Upper lobe of left lung (tissue), 6 donors: ENCODE measurements around the gene GPN2. TPM values are rescaled to one million over a fixed set of nuclear protein-coding genes. Genes with fewer than 3 reads are reported as not detected.

Experiments used
- ATAC-seq, 2 donors: fragments of 200-7000 bp; cut with Tn5 transposase; one replicate each; pipeline ENCODE4 v1.9.1; 2022; ENCODE audit warnings: mild to moderate bottlenecking in 2 of 2, moderate library complexity in 2 of 2; ENCODE audit not compliant: low FRiP score in 2 of 2
- DNase-seq, 2 donors: peaks; one replicate each; pipeline ENCODE4 v3.0.0-alpha.2; 2019 to 2020
- H3K27ac ChIP-seq, 4 donors: fragments of 200-600 bp; sonication (generic); one replicate each; pipeline ENCODE4 v1.5.1; 2016 to 2019
- H3K27me3 ChIP-seq, 4 donors: fragments of 200-600 bp; sonication (generic); one replicate each; pipeline ENCODE4 v1.5.1; 2017 to 2019
- H3K36me3 ChIP-seq, 4 donors: fragments of 200-600 bp; sonication (generic); one replicate each; pipeline ENCODE4 v1.5.1; 2016 to 2019
- H3K4me1 ChIP-seq, 4 donors: fragments of 200-600 bp; sonication (generic); one replicate each; pipeline ENCODE4 v1.5.1; 2018 to 2019
- H3K4me3 ChIP-seq, 4 donors: fragments of 200-600 bp; sonication (generic); one replicate each; pipeline ENCODE4 v1.5.1; 2017 to 2019; ENCODE audit warnings: mild to moderate bottlenecking in 2 of 4, moderate library complexity in 1 of 4
- H3K9me3 ChIP-seq, 4 donors: fragments of 200-600 bp; sonication (generic); one replicate each; pipeline ENCODE4 v1.5.1; 2018 to 2019
- EP300 ChIP-seq, 4 donors: sonication (generic); formaldehyde crosslinking; IDR thresholded peaks; one replicate each; pipeline ENCODE4 v1.5.1; 2017; ENCODE audit warnings: antibody characterized with exemption in 4 of 4, control low read depth in 2 of 4
- POLR2A ChIP-seq, 4 donors: fragments of 450-650 bp; IDR thresholded peaks; one replicate each; pipeline ENCODE4 v1.5.1; 2016 to 2017; ENCODE audit warnings: antibody characterized with exemption in 4 of 4, mild to moderate bottlenecking in 2 of 4
- POLR2AphosphoS5 ChIP-seq, 2 donors: sonication (generic); formaldehyde crosslinking; IDR thresholded peaks; one replicate each; pipeline ENCODE4 v1.5.1; 2017; ENCODE audit warnings: antibody characterized with exemption in 2 of 2
- WGBS, 2 donors: methylation state at CpG; one replicate each; pipeline ENCODE4 v1.1.5; 2017 to 2018; 5-methylcytosine and 5-hydroxymethylcytosine counted together
- total RNA-seq, 6 donors: library from RNA; depleted of rRNA in 4 of 6; stranded (reverse); fragments of >200 nt in 4 of 6; gene quantifications; one replicate each; pipeline versions ENCODE4 v1.1.0 to v1.2.1, GENCODE V29; 2016 to 2021
- TF ChIP-seq, protein P1 (sequence below), 6 experiments: fragments of 450-650 bp in 4 of 6; fragments of 200-600 bp in 2 of 6; sonication (generic) in 2 of 6; IDR thresholded peaks; one replicate each; pipeline ENCODE4 v1.5.1; 2016 to 2019; ENCODE audit warnings: antibody characterized with exemption in 6 of 6
- donor health status: DM: no; HTN: no; CAD: no; lungs with moderate emphysema.
- donor health status: DM: no; HTN: yes; CAD: no; lungs with severe emphysema.

GPN2 gene
- total RNA-seq: 10 to 100 TPM; 10.1 to 29.6 (median 18.5) TPM

DNA sequence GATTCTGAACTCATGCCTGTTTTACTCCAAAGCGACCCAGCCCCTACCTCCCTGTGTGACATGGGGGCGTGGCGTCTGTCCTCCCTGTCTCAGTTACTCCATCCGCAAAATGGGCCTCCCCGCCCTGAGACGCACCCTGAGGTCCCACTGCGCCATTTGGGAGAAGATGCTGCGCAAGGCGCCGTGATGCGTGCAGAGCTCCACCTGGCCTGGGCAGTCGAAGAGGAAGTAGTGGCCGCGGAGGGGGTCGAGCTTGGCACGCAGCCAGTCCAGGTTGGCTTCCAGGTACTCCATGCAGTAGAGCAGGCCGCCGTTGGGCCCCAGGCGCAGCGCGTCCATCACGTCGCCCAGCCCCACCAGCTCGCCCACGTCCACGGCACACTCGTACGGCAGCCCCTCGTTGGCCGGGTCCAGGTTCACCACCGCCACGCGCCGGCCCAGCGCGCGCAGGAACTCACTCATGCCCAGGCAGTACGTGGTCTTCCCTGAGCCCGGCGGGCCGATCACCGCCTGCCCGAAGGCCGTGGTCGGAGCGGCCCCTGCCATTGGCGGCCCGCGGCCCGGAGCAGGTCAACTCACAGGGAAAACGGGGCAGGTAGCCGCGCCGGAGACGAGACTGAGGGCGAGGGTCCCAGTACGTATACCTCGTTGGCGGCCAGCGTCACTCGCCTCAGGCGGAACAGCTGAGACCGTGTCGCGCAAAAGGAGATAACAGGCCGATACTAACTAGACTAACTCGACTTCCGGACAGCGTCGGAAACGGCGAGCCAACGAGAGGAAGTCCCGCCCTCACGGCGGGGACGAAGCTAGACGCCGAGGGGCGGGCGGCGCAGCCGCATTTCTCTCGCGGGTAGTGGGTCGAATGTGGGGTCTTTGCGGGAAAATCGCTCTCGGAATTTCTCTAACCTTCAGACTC is at the start of gene GPN2:
Gene GPN2 (minus strand): TSS at position 733 of the 916 bp plus-strand sequence. CDS start 187 bp downstream, at position 546.
- Histone ChIP-seq H3K9me3 (no peaks in the 10 kb centered on the region), H3K36me3 (peaks cover 32 to 70% (median 63%) of the 10 kb centered on the region in 4 donors), H3K27ac (peak within 1 kb of the TSS; percentile 88 to 97 (median 94)), H3K4me3 (peak within 1 kb of the TSS; percentile 73 to 100 (median 88)), H3K27me3 (no peaks in the 10 kb centered on the region), H3K4me1 (peaks cover 13 to 23% (median 15%) of the 10 kb centered on the region in 4 donors)
- TF ChIP-seq POLR2AphosphoS5 (IDR thresholded peaks at IDR 0.05) (peak; percentile 88 to 90), POLR2A (IDR thresholded peaks at IDR 0.05) (peak in 3 of 4 donors; percentile 69 to 85 (median 85)), EP300 (IDR thresholded peaks at IDR 0.05) (no peak)
- TF ChIP-seq, protein P1, sequence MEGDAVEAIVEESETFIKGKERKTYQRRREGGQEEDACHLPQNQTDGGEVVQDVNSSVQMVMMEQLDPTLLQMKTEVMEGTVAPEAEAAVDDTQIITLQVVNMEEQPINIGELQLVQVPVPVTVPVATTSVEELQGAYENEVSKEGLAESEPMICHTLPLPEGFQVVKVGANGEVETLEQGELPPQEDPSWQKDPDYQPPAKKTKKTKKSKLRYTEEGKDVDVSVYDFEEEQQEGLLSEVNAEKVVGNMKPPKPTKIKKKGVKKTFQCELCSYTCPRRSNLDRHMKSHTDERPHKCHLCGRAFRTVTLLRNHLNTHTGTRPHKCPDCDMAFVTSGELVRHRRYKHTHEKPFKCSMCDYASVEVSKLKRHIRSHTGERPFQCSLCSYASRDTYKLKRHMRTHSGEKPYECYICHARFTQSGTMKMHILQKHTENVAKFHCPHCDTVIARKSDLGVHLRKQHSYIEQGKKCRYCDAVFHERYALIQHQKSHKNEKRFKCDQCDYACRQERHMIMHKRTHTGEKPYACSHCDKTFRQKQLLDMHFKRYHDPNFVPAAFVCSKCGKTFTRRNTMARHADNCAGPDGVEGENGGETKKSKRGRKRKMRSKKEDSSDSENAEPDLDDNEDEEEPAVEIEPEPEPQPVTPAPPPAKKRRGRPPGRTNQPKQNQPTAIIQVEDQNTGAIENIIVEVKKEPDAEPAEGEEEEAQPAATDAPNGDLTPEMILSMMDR (IDR thresholded peaks at IDR 0.05): peak in 1 of 6 experiments; percentile 16
- WGBS, 2 donors: 0 to 3% methylated on average over 7 to 68 of the region's 89 CpGs
- peak; percentile 85 to 92 for DNase-seq
- peak; percentile 93 to 97 for ATAC-seq

DNA sequence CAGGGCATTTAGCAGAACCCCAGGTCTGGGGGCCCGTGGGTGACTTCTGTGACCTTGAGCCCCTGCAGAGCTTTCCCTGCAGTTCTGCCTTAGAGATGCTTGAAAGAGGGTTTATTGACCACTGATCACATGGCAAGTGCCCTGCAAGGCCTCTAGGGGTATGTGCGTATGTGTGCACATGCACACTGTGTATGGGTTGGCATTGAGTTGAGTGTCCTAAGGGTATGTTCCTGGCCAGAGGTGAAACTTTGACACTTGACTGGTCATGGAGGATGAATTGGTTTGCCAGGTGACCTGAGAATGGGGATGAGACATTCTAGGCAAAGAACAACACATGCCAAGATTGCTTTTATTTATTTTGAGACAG is 48.6 kb upstream of the GPN2 start:
- Histone ChIP-seq H3K9me3 (no peaks in the 10 kb centered on the region), H3K36me3 (peaks cover 25 to 59% (median 49%) of the 10 kb centered on the region in 4 donors), H3K27me3 (no peaks in the 10 kb centered on the region), H3K4me1 (no peaks in the 10 kb centered on the region), H3K27ac (no peak overlapping the region), H3K4me3 (no peak overlapping the region)
- no peak for TF ChIP-seq EP300 (IDR thresholded peaks at IDR 0.05)
- TF ChIP-seq POLR2AphosphoS5 (IDR thresholded peaks at IDR 0.05): no peak
- TF ChIP-seq POLR2A (IDR thresholded peaks at IDR 0.05): no peak
- TF ChIP-seq, protein P1 (IDR thresholded peaks at IDR 0.05): no peak
- ATAC-seq: peak in 1 of 2 donors; percentile 29
- DNase-seq: no peak
- 86 to 100% methylated on average over 2 of the region's 2 CpGs for WGBS, 2 donors

DNA sequence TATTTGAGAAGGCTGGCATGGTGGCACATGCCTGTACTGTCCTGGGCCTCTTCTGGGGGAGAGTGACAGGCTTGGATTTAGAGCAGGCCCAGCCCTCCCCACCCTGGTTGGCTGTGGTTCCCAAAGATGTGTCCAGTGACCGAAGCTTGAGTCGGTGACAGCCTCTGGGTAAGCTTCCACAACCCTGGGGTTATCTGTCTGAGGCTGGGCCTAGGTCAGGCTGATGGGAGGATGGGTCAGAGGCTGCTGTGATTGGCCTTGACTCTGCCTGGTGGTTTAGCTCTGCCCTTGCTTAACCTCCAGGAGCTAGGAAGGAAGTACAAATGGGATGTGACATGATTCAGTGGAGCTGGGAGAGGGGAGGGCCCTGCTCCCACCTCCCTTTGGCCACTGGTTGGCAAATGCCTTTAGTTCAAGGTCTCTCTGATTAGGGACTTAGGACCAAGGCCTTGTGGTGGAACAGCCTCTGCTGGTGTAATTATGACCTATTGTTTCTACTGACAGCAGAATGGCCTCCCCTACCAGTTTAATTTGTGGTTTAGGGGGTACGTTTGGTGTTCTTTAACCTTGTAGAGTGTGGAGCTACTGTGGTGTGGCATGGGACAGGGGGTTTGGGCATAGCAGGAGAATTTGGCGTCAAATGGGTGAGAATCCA is 48.0 kb upstream of the GPN2 start:
- H3K9me3 ChIP-seq: no peaks in the 10 kb centered on the region
- no peak overlapping the region for H3K4me3 ChIP-seq
- TF ChIP-seq POLR2A (IDR thresholded peaks at IDR 0.05) (no peak), EP300 (IDR thresholded peaks at IDR 0.05) (no peak), POLR2AphosphoS5 (IDR thresholded peaks at IDR 0.05) (no peak)
- TF ChIP-seq, protein P1 (IDR thresholded peaks at IDR 0.05): no peak
- no peaks in the 10 kb centered on the region for H3K4me1 ChIP-seq
- peak in 1 of 2 donors; percentile 24 for ATAC-seq
- 79 to 98% methylated on average over 4 of the region's 4 CpGs for WGBS, 2 donors
- H3K27me3 ChIP-seq: no peaks in the 10 kb centered on the region
- no peak overlapping the region for H3K27ac ChIP-seq
- peaks cover 20 to 58% (median 44%) of the 10 kb centered on the region in 4 donors for H3K36me3 ChIP-seq
- no peak for DNase-seq

DNA sequence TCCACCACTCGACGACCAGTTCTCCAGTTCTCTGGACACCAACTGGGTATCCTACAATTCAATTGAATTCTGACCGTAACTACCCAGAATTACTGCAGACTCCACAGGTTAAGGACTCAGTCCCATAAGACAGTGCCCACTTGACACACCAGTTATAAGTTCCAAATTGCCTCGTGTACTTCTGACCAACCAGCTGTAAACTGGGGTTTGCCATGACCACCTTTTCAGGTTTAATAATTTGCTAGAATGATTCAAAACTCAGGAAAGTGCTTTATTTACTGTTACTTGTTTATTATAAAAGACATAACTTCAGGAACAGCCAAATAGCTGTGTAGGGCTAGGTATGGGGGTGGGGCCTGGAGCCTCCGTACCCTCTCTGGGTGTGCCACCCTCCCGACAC is 46.7 kb upstream of the GPN2 start:
- 81 to 86% methylated on average over 6 of the region's 6 CpGs for WGBS, 2 donors
- H3K36me3 ChIP-seq: peaks cover 11 to 55% (median 33%) of the 10 kb centered on the region in 4 donors
- no peaks in the 10 kb centered on the region for H3K27me3 ChIP-seq
- no peaks in the 10 kb centered on the region for H3K4me1 ChIP-seq
- no peak overlapping the region for H3K4me3 ChIP-seq
- DNase-seq (no peak), ATAC-seq (no peak)
- H3K9me3 ChIP-seq: no peaks in the 10 kb centered on the region
- TF ChIP-seq EP300 (IDR thresholded peaks at IDR 0.05): no peak
- TF ChIP-seq, protein P1 (IDR thresholded peaks at IDR 0.05): no peak
- no peak for TF ChIP-seq POLR2A (IDR thresholded peaks at IDR 0.05)
- TF ChIP-seq POLR2AphosphoS5 (IDR thresholded peaks at IDR 0.05): no peak
- H3K27ac ChIP-seq: no peak overlapping the region
